HEK293 (cell line): ENCODE measurements around the gene MYL3.

Experiments used
- CTCF ChIA-PET: fragments of 350-600 bp; formaldehyde crosslinking; extraction: SDS; loops from one replicate; lab custom pipeline; 2021; ENCODE audit warnings: antibody characterized with exemption; lab: Yijun Ruan, JAX
- POLR2A ChIA-PET: fragments of 300-600 bp; formaldehyde crosslinking; extraction: SDS; loops from one replicate; lab custom pipeline; 2020; ENCODE audit warnings: antibody characterized with exemption, inconsistent platforms; lab: Yijun Ruan, JAX
- H3K27ac ChIP-seq: fragments of 200-500 bp; sonication (Bioruptor generic); 2 replicates; pipeline ENCODE4 v1.5.1; 2014; ENCODE audit warnings: low read depth, low read length, control low read depth, inconsistent platforms; ENCODE audit errors: extremely low read depth
- H3K36me3 ChIP-seq, 2 experiments: fragments of 200-500 bp in 1 of 2; sonication (Bioruptor generic) in 1 of 2; 1 replicate in 1 of 2; 2 replicates in 1 of 2; pipeline ENCODE4 v1.5.1; 2014 to 2017; ENCODE audit warnings: inconsistent platforms in 2 of 2, low read length in 2 of 2; ENCODE audit not compliant: control insufficient read depth in 2 of 2, insufficient read depth in 1 of 2
- H3K4me1 ChIP-seq: fragments of 200-500 bp; sonication (Bioruptor generic); 2 replicates; pipeline ENCODE4 v1.5.1; 2014; ENCODE audit warnings: mild to moderate bottlenecking, low read length, inconsistent platforms; ENCODE audit not compliant: control insufficient read depth, insufficient read depth
- H3K4me3 ChIP-seq: 2 replicates; pipeline ENCODE4 v1.5.1; 2011; ENCODE audit warnings: low read depth, mild to moderate bottlenecking, control low read depth, low read length, moderate library complexity
- H3K9me3 ChIP-seq: fragments of 200-500 bp; sonication (Bioruptor generic); 2 replicates; pipeline ENCODE4 v1.5.1; 2014; ENCODE audit warnings: low read depth, low read length, inconsistent platforms; ENCODE audit not compliant: control insufficient read depth, insufficient read depth
- BCL6B ChIP-seq: fragments of 450-650 bp; formaldehyde crosslinking; IDR thresholded peaks from 2 replicates; pipeline ENCODE4 v1.5.1; 2017; ENCODE audit warnings: missing biosample characterization, missing genetic modification characterization
- CTCF ChIP-seq: fragments of 450-650 bp; formaldehyde crosslinking; IDR thresholded peaks from 2 replicates; pipeline ENCODE4 v1.5.1; 2016; ENCODE audit warnings: missing biosample characterization, missing genetic modification characterization
- PBX3 ChIP-seq: sonication (generic); formaldehyde crosslinking; IDR thresholded peaks from 2 replicates; pipeline ENCODE4 v1.8.1; 2022; ENCODE audit warnings: mild to moderate bottlenecking, moderate library complexity, missing genetic modification reagents
- PRDM4 ChIP-seq: fragments of 450-650 bp; formaldehyde crosslinking; IDR thresholded peaks from 2 replicates; pipeline ENCODE4 v1.5.1; 2017; ENCODE audit warnings: missing biosample characterization, missing genetic modification characterization
- SETDB1 ChIP-seq: IDR thresholded peaks from one replicate; pipeline ENCODE4 v1.6.1; 2017; ENCODE audit warnings: mild to moderate bottlenecking, low read length, moderate library complexity, mixed read lengths; ENCODE audit not compliant: insufficient read length
- TRIM28 ChIP-seq: IDR thresholded peaks from 2 replicates; pipeline ENCODE4 v1.6.1; 2011; ENCODE audit warnings: low read length, control low read depth, borderline replicate concordance
- ZBTB10 ChIP-seq: fragments of 450-650 bp; formaldehyde crosslinking; IDR thresholded peaks from 2 replicates; pipeline ENCODE4 v1.5.1; 2016; ENCODE audit warnings: missing biosample characterization, missing genetic modification characterization
- ZFP3 ChIP-seq: fragments of 450-650 bp; formaldehyde crosslinking; IDR thresholded peaks from 2 replicates; pipeline ENCODE4 v1.5.1; 2016; ENCODE audit warnings: low read depth, missing biosample characterization, missing genetic modification characterization
- ZNF114 ChIP-seq: fragments of 450-650 bp; formaldehyde crosslinking; IDR thresholded peaks from 2 replicates; pipeline ENCODE4 v1.5.0; 2017; ENCODE audit warnings: missing biosample characterization, missing genetic modification characterization
- ZNF157 ChIP-seq: fragments of 450-650 bp; formaldehyde crosslinking; IDR thresholded peaks from 2 replicates; pipeline ENCODE4 v1.5.1; 2016; ENCODE audit warnings: missing biosample characterization, missing genetic modification characterization
- ZNF174 ChIP-seq: fragments of 450-650 bp; formaldehyde crosslinking; IDR thresholded peaks from 2 replicates; pipeline ENCODE4 v1.5.0; 2017; ENCODE audit warnings: missing biosample characterization, mild to moderate bottlenecking, missing genetic modification characterization
- ZNF211 ChIP-seq: fragments of 450-650 bp; formaldehyde crosslinking; IDR thresholded peaks from 2 replicates; pipeline ENCODE4 v1.5.1; 2016; ENCODE audit warnings: low read depth, missing biosample characterization, missing genetic modification characterization
- ZNF223 ChIP-seq: fragments of 450-650 bp; formaldehyde crosslinking; IDR thresholded peaks from 2 replicates; pipeline ENCODE4 v1.5.1; 2016; ENCODE audit warnings: missing biosample characterization, missing genetic modification characterization
- ZNF292 ChIP-seq: fragments of 450-650 bp; formaldehyde crosslinking; IDR thresholded peaks from 2 replicates; pipeline ENCODE4 v1.5.1; 2016; ENCODE audit warnings: low read depth, missing biosample characterization, missing genetic modification characterization, borderline replicate concordance
- ZNF433 ChIP-seq: fragments of 450-650 bp; formaldehyde crosslinking; IDR thresholded peaks from 2 replicates; pipeline ENCODE4 v1.5.1; 2016; ENCODE audit warnings: missing biosample characterization, missing genetic modification characterization, low read depth
- ZNF596 ChIP-seq: fragments of 450-650 bp; IDR thresholded peaks from 2 replicates; pipeline ENCODE4 v1.5.0; 2018; ENCODE audit warnings: missing biosample characterization, mild to moderate bottlenecking, missing genetic modification characterization, moderate library complexity
- ZNF658 ChIP-seq: fragments of 450-650 bp; formaldehyde crosslinking; IDR thresholded peaks from 2 replicates; pipeline ENCODE4; 2016; ENCODE audit warnings: missing biosample characterization, missing genetic modification characterization
- TF ChIP-seq, protein P1 (sequence below): fragments of 450-650 bp; formaldehyde crosslinking; IDR thresholded peaks from 2 replicates; pipeline ENCODE4 v1.5.1; 2017; ENCODE audit warnings: missing biosample characterization, missing genetic modification characterization

Gene MYL3

GRCh38 chr3:46907271-46907670, 44.0 kb upstream of the MYL3 start:
- TF ChIP-seq CTCF (tag by site-specific recombination) (no peak), ZNF596 (tag by site-specific recombination) (no peak), ZNF223 (no peak), ZNF292 (tag by site-specific recombination) (no peak), ZFP3 (no peak), ZBTB10 (tag by site-specific recombination) (no peak), ZNF433 (no peak), BCL6B (tag by site-specific recombination) (no peak), PBX3 (no peak), SETDB1 (no peak), ZNF114 (tag by site-specific recombination) (no peak), PRDM4 (no peak), ZNF174 (no peak), ZNF157 (tag by site-specific recombination) (no peak), TRIM28 (no peak), ZNF658 (no peak), ZNF211 (no peak)
- TF ChIP-seq, protein P1, sequence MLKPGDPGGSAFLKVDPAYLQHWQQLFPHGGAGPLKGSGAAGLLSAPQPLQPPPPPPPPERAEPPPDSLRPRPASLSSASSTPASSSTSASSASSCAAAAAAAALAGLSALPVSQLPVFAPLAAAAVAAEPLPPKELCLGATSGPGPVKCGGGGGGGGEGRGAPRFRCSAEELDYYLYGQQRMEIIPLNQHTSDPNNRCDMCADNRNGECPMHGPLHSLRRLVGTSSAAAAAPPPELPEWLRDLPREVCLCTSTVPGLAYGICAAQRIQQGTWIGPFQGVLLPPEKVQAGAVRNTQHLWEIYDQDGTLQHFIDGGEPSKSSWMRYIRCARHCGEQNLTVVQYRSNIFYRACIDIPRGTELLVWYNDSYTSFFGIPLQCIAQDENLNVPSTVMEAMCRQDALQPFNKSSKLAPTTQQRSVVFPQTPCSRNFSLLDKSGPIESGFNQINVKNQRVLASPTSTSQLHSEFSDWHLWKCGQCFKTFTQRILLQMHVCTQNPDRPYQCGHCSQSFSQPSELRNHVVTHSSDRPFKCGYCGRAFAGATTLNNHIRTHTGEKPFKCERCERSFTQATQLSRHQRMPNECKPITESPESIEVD (tag by site-specific recombination) = no peak
- H3K4me1 ChIP-seq = no peaks in the 10 kb centered on the region
- CTCF ChIA-PET = no interaction called here
- POLR2A ChIA-PET = no interaction called here
- no peak overlapping the region for H3K27ac ChIP-seq
- H3K4me3 ChIP-seq = no peak overlapping the region
- H3K36me3 ChIP-seq = no peaks in the 10 kb centered on the region
- no peaks in the 10 kb centered on the region for H3K9me3 ChIP-seq
